Activated CD8-positive, alpha-beta memory T cell treated with anti-CD3 and anti-CD28 coated beads, Interleukin-2, amount 50 U/mL, for 4 hours (primary cell): ENCODE measurements around the gene DDR1.
"Not testable (repeated sequence)": the region's sequence is repeated elsewhere in the genome, so short reads cannot be mapped to it uniquely, and the experiment has no call there.

Source experiments
- DNase-seq: peaks from one replicate; pipeline ENCODE4 v3.0.0-alpha.2; 2020

DDR1 gene

DNA sequence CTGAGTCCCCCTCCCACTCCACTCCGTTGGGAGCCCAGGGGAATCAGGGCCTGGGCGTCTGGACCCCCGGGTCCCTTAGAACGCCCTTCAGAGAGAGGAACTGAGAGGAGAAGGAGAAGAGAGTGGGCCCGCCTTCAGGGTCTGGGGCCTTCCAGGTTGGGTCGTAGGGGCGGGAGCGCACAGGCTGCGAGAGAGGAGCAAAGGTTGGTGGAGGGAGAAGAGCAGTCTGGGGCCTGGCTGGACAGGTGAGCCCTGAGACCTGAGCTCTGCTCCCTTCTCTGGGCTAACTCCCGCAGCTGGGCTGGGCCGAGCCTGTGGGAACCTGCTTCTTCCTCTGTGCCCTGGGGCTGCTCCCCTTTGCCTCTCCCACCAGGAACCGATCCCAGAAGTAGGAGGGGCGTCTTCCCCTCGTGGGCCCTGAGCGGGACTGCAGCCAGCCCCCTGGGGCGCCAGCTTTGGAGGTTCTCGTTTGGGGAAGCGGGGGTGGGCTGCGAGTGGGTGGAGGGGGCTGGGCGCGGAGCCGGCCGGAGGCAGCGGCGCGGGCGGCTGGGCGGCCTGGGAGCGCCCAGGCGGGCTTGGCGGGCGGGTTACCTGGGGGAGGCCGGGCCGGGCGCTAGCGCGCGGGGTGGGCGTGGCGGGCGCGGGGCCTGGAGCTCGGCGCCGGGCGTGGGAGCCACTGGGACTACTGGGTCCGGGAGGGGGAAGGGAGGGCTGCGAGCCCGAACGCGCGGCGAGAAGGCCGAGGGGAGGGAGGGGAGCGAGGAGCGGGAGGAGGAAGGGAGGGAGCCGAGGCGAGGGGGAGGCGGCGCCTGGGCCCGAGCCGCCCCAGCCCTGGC lies at the start of gene DDR1:
Gene DDR1, plus strand, starts transcription at position 835 of the 836 bp plus-strand sequence. CDS start 4,211 bp downstream, outside the sequence.
- DNase-seq, result peak; percentile 50

DNA sequence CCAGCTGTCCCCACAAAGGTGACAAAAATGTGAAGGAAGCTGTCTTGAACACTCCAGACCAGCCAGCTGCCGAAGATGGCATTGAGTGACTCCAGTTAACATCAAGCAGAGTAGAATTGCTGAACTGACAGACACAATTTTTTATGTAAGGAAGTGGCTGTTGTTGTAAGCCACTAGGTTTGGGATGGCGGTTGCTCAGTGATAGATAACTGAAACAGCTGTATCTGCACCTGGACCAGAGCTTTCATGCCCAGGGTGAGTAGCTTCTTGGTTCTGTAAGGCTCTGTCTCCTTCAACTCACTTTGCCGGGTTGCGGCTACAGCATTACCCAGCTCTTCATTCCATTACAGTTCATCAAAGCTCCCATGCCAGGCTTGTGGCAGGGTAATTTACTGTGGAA lies 49.7 kb upstream of the DDR1 start:
- DNase-seq, result no peak

DNA sequence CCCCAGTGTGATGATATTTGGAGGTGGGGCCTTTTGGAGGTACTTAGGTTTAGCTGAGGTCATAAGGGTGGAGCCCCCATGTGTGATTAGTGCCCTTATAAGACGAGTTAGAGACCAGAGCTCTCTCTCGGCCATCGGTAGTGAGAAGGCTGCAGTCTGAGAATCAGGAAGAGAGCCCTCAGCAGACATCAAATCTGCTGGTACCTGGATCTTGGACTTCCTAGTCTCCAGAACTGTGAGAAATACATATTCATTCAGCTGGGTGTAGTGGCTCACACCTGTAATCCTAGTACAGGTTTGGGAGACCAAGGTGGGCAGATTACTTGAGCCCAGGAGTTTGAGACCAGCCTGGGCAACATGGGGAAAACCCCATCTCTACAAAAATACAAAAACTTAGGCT lies 48.7 kb upstream of the DDR1 start:
- DNase-seq, result no peak

DNA sequence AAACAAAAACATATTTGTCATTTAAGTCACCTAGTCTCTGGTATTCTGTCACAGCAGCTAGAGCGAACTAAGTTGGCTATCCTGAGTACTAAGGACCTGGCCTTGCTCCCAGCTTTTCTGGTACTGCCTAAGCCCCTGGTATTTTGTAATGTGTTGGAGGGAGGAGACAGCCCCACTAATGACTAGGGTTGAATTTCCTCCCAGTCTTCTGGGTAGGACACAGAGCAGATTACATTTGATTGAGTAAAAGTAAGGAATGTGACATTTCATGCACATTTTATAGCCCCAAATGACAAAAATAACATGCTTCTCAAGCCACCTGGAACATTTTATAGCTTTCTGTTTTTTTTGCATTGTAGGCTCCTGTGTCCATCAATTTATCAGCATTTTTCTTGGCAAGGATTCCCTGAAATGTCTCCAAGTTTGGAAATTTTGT lies 47.9 kb upstream of the DDR1 start:
- no peak for DNase-seq

DNA sequence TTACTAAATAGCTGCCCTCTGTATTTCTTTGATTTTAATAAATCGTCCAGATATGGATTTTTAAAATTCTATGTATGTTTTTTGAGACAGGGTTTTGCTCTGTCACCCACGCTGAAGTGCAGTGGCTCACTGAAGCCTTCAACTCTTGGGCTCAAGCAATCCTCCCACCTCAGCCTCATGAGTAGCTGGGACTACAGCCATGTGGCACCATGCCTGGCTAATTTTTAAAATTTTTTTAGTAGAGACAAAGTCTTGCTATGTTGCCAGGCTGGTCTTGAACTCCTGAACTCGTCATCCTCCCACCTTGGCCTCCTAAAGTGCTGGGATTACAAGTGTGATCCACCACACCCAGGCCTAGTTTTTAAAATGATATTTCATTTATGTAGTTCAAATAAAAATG lies 47.4 kb upstream of the DDR1 start:
- DNase-seq, result no peak

DNA sequence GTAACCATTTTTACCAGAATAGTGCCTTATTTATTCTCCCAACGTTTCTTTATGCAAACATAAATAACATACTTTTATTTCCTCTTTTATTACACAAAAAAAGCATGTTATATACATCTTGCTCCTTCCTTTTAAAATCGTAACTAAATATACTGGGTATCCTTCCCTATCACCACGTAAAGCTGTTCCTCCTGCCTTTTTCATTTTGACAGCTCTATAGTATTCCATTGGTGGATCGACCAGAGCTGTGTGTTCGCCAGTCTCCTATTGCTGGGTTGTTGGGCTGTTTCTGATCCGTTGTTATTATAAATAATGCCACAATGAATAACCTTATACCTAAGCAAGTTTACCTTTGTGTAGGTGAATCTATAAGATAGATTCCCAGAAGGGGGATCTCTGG lies 46.9 kb upstream of the DDR1 start:
- DNase-seq, result no peak

DNA sequence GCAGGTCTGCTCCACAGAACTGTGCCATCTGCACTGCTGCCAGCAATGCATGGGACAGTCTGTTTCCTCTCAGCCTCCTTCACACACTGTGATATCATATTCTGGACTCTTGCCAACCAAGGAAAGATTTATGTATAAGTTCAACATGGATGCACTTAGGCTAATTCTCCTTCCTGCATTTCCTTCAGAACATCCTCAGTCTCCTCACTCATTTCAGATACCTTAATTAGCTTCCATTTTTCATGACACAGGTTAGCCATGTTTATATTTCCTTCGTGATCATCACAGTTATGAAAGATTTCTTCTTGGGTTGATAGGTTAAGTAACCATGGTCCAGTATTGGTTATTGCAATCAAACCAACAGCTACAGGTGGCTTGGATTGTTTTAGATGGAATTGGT lies 46.4 kb upstream of the DDR1 start:
- DNase-seq, result no peak

DNA sequence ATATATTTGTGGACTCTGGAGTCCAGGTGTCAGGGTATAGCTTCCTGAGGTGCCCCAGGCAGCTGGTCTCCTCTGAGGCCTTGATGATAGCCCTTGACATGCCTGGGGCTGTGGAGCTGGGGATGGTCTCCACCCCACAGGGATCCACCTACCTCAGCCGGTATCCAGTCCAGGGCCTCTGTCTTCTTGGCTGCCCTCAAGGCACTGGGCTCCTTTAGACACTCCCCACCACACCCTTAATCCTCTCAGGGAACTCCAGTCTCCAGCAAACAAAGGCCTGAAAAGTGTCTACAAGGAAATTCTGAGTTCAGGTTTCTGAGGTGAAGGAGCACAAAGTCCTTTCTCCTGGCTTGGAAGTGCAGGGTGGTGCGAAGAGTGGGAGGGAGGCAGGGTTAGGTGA lies 44.6 kb upstream of the DDR1 start:
- no peak for DNase-seq

DNA sequence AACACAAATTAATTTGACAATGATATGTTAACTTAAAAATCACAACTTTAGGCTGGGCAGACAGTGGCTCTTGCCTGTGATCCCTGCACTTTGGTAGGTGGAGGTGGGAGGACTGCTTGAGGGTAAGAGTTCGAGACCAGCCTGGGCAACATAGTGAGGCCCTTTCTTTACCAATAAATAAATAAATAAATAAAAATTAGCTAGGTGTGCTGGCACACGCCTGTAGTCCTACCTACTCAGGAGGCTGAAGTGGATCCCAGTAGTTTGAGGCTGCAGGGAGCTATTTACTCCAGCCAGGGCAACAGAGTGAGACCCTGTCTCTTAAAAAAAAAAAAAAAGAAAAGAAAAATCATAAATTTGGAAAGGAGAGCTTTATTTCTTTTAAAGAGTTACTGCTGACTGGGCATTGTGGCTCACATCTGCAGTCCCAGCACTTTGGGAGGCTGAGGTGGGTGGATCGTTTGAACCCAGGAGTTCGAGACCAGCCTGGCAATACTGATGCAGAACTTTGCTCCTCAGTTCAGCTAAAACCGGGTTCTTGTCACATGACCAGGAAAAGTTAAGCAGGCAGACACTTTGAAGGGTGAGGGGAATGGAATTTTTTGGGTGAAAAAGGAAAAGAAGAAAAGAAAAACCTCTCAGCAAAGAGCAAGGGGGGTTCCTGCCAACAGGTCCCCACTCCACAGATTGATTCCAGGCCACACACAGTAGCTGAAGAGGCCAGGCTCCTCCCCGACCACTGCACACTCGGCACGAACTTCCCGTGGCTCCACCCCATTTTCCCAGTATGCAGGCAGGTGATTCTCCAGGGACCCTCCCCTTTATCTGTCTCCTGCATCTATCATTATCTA lies 44.0 kb upstream of the DDR1 start:
- DNase-seq, result no peak

DNA sequence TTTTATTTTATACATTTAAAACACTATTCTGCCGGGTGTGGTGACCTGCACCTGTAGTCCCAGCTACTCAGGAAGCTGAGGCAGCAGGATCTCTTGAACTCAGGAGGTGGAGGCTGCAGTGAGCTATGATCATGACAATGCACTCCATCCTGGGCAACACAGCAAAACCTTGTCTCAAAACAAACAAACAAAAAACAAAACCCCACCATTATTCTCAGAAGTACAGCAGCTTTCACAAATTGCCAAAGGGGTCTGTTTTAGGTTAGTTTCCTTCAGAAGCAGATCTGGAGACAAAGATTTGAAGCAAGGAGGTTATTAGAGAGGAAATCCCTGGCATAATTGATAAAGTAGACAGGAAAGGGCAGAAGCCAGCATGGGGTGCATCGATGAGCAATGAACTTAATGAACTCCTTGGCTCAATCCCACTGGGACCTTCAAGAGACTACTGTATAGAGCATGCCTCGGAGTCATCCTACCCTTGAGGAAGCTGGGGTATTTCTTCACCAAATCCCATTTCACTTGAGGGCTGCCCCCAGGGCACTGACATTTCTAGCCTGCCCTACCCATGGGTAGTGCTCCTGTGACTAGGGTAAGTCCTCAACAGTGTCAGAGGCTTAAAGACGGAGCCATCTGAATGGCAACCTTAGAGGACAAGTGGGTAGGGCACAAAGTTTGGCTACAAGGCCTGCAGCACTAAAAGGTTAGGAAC lies 43.2 kb upstream of the DDR1 start:
- DNase-seq, result no peak

DNA sequence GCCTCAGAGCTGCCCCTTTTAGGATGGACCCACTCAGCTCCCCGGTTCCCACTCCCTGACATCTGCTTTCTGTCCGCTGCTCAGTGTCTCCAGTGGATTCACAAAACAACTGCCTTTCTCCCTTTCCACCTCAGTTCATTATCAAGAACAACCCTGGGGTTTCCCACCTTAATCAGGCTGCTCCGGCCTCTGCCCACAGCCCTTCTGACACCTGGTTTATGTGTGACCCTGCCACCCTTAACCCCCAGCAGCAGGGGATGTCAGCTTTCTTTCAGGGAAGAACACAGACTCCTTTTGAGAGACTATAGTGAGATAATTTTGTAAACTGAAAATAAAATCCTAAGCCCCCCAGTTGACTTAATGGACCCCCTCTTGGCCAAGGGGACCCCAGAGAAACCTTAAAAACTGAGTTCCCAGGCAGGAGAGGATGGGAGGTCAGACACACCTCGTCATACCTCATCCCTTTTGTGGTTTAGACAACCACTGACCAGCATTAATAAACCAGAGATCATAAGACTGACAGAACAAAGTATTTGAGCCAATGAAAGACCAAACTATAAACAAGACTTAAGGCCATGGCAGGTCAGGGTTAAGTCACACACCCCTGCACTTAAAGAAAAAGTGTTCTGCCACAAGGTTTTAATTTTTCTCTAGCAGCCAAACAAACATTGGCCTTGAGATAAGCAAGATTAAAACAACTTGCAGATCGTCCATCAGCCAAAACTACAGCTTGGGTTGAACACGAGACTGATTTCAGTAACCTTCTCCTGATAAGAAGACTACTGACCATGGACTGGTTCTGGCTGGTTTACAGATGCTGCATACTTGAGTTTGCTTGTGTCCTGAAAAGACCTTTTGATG lies 42.4 kb upstream of the DDR1 start:
- DNase-seq, result no peak

DNA sequence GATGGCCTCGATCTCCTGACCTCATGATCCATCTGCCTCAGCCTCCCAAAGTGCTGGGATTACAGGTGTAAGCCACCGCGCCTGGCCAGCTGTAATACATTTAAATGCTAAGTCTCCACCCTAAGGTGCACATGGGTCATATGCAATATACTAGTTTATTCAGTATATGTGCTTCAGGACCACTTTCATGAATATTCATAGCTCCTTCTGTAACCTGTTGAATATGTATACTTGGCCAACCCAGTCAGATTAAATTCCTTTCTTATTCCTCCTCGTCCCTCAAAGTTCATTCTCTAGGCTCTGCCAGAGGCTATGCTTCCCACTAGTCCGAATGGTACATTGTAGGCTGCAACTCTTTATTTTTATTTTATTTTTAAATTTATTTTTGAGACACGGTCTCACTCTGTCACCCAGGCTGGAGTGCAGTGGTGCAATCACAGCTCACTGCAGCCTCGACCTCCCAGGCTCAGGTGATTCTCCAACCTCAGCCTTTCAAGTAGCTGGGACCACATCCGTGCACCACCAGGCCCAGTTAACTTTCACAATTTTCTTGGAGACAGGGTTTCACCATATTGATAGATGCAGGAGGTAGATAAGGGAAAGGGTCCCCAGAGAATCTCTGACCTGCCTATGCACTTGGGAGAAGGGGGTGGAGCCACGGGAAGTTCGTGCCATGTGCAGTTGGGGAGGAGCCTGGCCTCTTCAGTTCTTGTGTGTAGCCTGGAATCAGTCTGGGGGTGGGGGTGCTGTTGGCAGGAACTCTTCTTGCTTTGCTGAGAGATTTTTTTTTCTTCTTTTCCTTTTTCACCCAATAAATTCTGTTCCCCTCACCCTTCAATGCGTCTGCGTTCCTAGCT lies 41.3 kb upstream of the DDR1 start:
- no peak for DNase-seq

DNA sequence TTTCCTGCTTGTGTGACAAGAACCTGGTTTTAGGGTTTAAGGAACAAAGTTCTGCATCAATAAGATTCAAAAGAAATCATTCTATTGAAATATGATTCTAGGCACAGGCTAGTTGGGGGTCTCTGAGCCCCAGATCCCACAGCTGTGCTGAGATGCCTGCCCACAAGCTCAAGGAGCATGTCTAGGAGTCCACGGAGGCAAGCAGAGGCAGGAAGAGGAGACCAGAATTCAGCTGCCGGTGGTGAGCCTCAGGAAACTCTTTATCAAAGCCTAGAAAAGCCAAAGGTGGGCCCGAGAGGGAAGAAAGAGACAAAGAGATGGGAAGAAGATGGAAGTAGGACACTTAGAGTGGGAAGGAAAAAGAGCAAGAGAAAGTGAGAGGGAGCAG lies 40.7 kb upstream of the DDR1 start:
- DNase-seq, result no peak

DNA sequence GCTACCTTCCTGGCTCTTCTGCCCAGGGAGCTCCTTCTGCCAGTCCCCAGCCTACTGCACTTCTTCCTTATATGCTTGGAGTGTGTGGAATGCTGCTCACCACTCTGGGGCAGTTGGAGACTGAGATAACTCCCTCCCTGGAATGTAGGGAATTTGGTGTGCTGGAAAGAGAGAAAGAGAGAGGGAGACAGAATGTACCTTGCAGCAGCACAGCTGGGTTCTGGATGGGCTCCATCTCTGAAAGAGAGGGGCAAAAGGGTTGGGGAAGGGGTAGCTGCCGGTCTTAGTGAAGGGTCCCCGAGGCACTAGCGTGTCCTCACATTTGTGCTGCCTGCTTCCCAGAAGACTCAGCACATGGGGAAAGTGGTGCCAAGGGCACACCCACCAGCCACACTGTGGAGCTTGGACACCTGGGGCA lies 40.2 kb upstream of the DDR1 start:
- DNase-seq, result no peak

DNA sequence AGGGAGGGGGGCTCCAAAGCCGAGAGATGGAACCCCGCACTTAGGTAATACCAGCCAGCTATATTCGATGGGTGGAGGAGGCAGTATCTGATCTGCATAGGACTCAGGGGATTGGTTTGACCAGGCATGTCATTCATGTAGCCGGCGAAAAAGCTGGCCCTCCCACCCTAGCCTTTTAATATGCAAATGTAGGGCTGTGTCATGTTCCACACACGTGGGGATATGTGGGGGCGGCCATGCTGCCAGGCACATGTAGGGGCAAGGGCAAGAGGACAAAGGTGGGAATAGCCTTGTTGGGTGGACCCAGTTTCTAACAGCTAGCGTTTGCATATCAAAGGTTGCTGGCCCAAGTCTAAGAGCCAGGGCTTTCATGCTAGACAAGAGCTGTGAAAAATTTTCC lies 39.1 kb upstream of the DDR1 start:
- no peak for DNase-seq

DNA sequence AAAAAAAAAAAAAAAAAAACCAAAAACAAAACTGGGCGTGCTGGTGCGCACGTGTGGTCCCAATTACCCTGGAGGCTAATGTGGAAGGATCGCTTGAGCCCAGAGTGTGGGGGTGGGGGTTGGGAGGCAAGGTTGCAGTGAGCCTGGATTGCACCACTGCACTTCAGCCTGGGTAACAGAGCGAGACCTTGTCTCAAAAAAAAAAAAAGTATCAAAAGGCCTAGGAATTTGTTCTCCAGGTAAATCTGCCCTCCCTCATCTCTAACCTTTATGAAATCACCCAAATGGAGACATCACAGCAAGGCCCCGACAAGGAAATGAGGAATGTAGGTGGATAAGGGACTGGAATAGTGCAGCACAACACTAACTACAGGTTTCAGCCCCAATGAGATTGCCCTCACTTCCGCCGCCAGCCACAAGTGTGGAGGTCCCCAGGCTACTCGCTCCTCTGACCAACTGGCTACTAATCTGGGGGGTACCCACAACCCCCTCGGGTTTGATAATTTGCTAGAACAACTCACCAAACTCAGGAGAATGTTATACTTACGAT lies 36.8 kb upstream of the DDR1 start:
- no peak for DNase-seq

DNA sequence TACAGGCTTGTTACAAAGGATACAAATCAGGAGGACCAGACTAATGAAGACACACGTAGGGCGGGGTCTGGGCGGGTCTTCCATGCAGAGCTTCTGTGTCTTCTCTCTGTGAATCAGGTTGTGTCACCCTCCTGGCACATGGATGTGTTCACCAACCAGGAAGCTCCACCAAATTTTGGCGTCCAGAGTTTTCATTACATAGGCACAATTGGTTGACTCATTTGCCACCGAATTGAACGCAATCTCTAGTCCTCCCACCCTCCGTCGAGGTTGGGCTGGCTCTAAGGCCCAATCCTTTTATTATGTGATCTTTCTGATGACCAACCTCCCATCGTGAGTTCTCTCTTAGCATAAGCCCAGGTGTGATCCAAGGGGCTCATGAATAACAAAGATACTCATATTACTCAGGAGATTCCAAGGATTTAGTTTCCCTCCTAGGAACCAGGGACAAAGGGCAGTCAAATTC lies 36.3 kb upstream of the DDR1 start:
- DNase-seq, result no peak

DNA sequence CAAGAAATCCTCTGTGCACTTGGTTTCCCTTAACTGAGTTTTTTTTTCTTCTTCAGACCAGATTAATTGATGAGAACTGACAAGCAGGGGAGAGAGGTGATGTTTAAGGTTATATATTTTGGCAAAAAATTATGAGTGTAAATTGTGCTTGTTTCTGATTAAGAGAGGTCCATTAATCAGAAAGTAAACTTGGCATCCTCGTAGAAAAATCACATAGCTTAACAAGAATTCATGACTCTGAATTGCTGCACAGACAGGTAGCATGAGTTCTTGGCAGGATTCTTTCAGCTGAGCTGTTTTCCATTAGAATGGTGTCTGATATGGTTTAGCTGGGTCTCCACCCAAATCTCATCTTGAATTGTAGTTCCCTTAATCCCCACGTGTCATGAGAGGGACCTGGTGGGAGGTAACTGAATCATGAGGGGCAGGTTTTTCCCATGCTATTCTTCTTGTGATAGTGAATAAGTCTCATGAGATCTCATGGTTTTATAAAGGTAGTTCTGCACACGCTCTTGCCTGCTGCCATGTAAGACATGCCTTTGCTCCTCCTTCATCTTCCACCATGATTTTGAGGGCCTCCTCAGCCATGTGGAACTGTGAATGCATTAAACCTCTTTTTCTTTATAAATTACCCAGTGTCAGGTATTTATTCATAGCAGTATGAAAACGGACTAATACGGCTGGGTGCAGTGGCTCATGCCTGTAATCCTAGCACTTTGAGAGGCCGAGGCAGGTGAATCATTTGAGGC lies 34.2 kb upstream of the DDR1 start:
- no peak for DNase-seq

DNA sequence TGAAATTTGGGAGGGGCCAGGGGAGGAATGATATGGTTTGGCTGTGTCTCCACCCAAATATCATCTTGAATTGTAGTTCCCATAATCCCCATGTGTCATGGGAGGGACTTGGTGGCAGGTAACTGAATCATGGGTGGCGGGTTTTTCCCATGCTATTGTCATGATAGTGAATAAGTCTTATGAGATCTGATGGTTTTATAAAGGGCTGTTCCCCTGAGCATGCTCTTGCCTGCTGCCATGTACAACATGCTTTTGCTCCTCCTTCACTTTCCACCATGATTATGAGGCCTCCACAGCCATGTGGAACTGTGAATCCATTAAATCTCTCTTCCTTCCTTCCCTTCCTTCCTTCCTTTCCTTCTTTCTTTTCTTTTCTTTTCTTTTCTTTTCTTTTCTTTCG lies 31.9 kb upstream of the DDR1 start:
- not testable (repeated sequence) for DNase-seq
